Fibroblast of lung (primary cell): ENCODE results near the gene NGF.

Source experiments
- CTCF ChIP-seq, 2 donors: IDR thresholded peaks in 1 of 2; conservative IDR thresholded peaks in 1 of 2; 1 replicate in 1 of 2; 2 replicates in 1 of 2; pipeline ENCODE4 v1.5.1; 2011 to 2012; ENCODE audit warnings: low read length in 2 of 2, control low read depth in 1 of 2, inconsistent platforms in 1 of 2, low read depth in 1 of 2, mild to moderate bottlenecking in 1 of 2
- EZH2 ChIP-seq: IDR thresholded peaks from 2 replicates; pipeline ENCODE4 v1.5.1; 2012; ENCODE audit warnings: low read length, control low read depth, mild to moderate bottlenecking; ENCODE audit errors: missing control alignments

GRCh38 chr1:115262886-115263285 is 75.2 kb downstream of the NGF start:
- TF ChIP-seq CTCF (conservative IDR thresholded peaks at IDR 0.05 in 1 of 2, IDR thresholded peaks at IDR 0.05 in 1 of 2; ENCODE audit: low read depth in 1 of 2, low read length in 2 of 2) (no peak), EZH2 (no peak)
